PFSK-1 (cell line): ENCODE measurements around the gene GRK4.

Source experiments
- FOXP2 ChIP-seq: optimal IDR thresholded peaks from 2 replicates; pipeline ENCODE3; 2011; ENCODE audit warnings: borderline replicate concordance, control low read depth, inconsistent platforms; ENCODE audit not compliant: insufficient read depth; ENCODE audit errors: extremely low read length, extremely low read depth
- POLR2AphosphoS5 ChIP-seq: IDR thresholded peaks from 2 replicates; pipeline ENCODE4 v1.6.1; 2012; ENCODE audit warnings: low read depth, mild to moderate bottlenecking, control low read depth, low read length, moderate library complexity
- REST ChIP-seq, 2 experiments: IDR thresholded peaks; 2 replicates each; pipeline versions ENCODE4 v1.6.1 to v1.8.0; 2011 to 2012; ENCODE audit warnings: low read depth in 2 of 2, low read length in 2 of 2, control low read depth in 1 of 2, inconsistent platforms in 1 of 2, mild to moderate bottlenecking in 1 of 2, moderate library complexity in 1 of 2; ENCODE audit not compliant: insufficient read depth in 1 of 2
- SIN3A ChIP-seq: IDR thresholded peaks from 2 replicates; pipeline ENCODE4 v1.6.1; 2012; ENCODE audit warnings: mild to moderate bottlenecking, low read length, moderate library complexity, borderline replicate concordance; ENCODE audit not compliant: insufficient read depth
- TAF1 ChIP-seq: IDR thresholded peaks from 2 replicates; pipeline ENCODE4 v1.6.1; 2012; ENCODE audit warnings: low read length, control low read depth, borderline replicate concordance; ENCODE audit not compliant: insufficient read depth

GRK4 gene

GRCh38 chr4:2923668-2924173 lies 39.6 kb upstream of the GRK4 start:
- TF ChIP-seq POLR2AphosphoS5 (no peak), FOXP2 (no peak), REST (IDR thresholded peaks at IDR 0.05; ENCODE audit: insufficient read depth in 1 of 2, low read depth in 2 of 2, low read length in 2 of 2) (no peak), SIN3A (no peak), TAF1 (no peak)

GRCh38 chr4:2924286-2924685 lies 39.1 kb upstream of the GRK4 start:
- TF ChIP-seq TAF1 (no peak), SIN3A (no peak), POLR2AphosphoS5 (no peak), REST (IDR thresholded peaks at IDR 0.05; ENCODE audit: insufficient read depth in 1 of 2, low read depth in 2 of 2, low read length in 2 of 2) (no peak)

GRCh38 chr4:2924765-2925301 lies 38.5 kb upstream of the GRK4 start:
- TF ChIP-seq TAF1 (no peak), REST (IDR thresholded peaks at IDR 0.05; ENCODE audit: insufficient read depth in 1 of 2, low read depth in 2 of 2, low read length in 2 of 2) (no peak), POLR2AphosphoS5 (no peak), FOXP2 (no peak), SIN3A (no peak)

GRCh38 chr4:2925496-2925895 lies 37.9 kb upstream of the GRK4 start:
- TF ChIP-seq TAF1 (no peak), POLR2AphosphoS5 (no peak), FOXP2 (no peak), SIN3A (no peak), REST (IDR thresholded peaks at IDR 0.05; ENCODE audit: insufficient read depth in 1 of 2, low read depth in 2 of 2, low read length in 2 of 2) (no peak)
